Left ventricle myocardium inferior (tissue), 1 donor: ENCODE results near the gene NOS1. TPM values are rescaled to one million over a fixed set of nuclear protein-coding genes. Genes with fewer than 3 reads are reported as not detected.

ENCODE experiments used
- DNase-seq: peaks from one replicate; pipeline ENCODE4 v3.0.0-alpha.2; 2020
- H3K27ac ChIP-seq: fragments of 200-600 bp; replicated peaks from 2 replicates; pipeline ENCODE4 v1.8.0; 2021
- H3K27me3 ChIP-seq: fragments of 200-600 bp; 2 replicates; pipeline ENCODE4 v1.8.0; 2021; ENCODE audit warnings: low read depth
- H3K36me3 ChIP-seq: fragments of 200-600 bp; 2 replicates; pipeline ENCODE4 v1.8.0; 2021
- H3K4me1 ChIP-seq: fragments of 200-600 bp; 2 replicates; pipeline ENCODE4 v1.8.0; 2021
- H3K4me3 ChIP-seq: fragments of 200-600 bp; 2 replicates; pipeline ENCODE4 v1.8.0; 2021; ENCODE audit warnings: mild to moderate bottlenecking, moderate library complexity
- H3K9me3 ChIP-seq: fragments of 200-600 bp; replicated peaks from 2 replicates; pipeline ENCODE4 v1.8.0; 2021
- CTCF ChIP-seq: fragments of 200-600 bp; IDR thresholded peaks from 2 replicates; pipeline ENCODE4 v1.8.0; 2021; ENCODE audit warnings: antibody characterized with exemption, mild to moderate bottlenecking, borderline replicate concordance
- intact Hi-C: fragments of 100-400 bp; cut with micrococcal nuclease; formaldehyde crosslinking; loops from one replicate; pipeline ENCODE4 v1.11.0; 2022
- total RNA-seq: library from RNA; stranded (reverse); fragmentation: NEBNext Ultra II Directional; extraction: Animal tissue kit (Norgen Biotek cat#: 25700); gene quantifications from one replicate; pipeline ENCODE4 v1.2.1, GENCODE V29; 2021
- donor health status: DM: no; HTN: yes; CAD: no; lungs with severe emphysema.

NOS1 gene
- total RNA-seq, 1 donor from 2014 or later = 0.22 TPM

- H3K36me3 ChIP-seq = no peaks in the 10 kb centered on the region
- TF ChIP-seq CTCF = no peak
Observed at GRCh38 chr12:117235261-117235660, 126.2 kb downstream of the NOS1 start.

GRCh38 chr12:117234441-117234840 is 127.0 kb downstream of the NOS1 start:
- no peaks in the 10 kb centered on the region for H3K9me3 ChIP-seq
- no peaks in the 10 kb centered on the region for H3K4me1 ChIP-seq
- H3K36me3 ChIP-seq = no peaks in the 10 kb centered on the region
- intact Hi-C loops = no loop called here
- no peak overlapping the region for H3K4me3 ChIP-seq
- no peak for TF ChIP-seq CTCF
- no peak overlapping the region for H3K27ac ChIP-seq
- H3K27me3 ChIP-seq = peaks cover 92% of the 10 kb centered on the region
- DNase-seq = no peak

More at GRCh38 chr12:117235261-117235660, 126.2 kb downstream of the NOS1 start:
- intact Hi-C loops = no loop called here
- H3K9me3 ChIP-seq = no peaks in the 10 kb centered on the region
- DNase-seq = no peak
- no peak overlapping the region for H3K27ac ChIP-seq
- H3K27me3 ChIP-seq = peaks cover 84% of the 10 kb centered on the region
- peaks cover 2% of the 10 kb centered on the region for H3K4me1 ChIP-seq
- H3K4me3 ChIP-seq = no peak overlapping the region

- intact Hi-C loops = no loop called here
- DNase-seq = no peak
- Histone ChIP-seq H3K4me3 (no peak overlapping the region), H3K4me1 (no peaks in the 10 kb centered on the region), H3K36me3 (no peaks in the 10 kb centered on the region), H3K27me3 (peaks cover 94% of the 10 kb centered on the region), H3K9me3 (no peaks in the 10 kb centered on the region), H3K27ac (no peak overlapping the region)
- no peak for TF ChIP-seq CTCF
Observed at GRCh38 chr12:117231750-117232149, 129.7 kb downstream of the NOS1 start.

- no peak overlapping the region for H3K27ac ChIP-seq
- no peaks in the 10 kb centered on the region for H3K36me3 ChIP-seq
- no peak for TF ChIP-seq CTCF
- DNase-seq = no peak
- no peaks in the 10 kb centered on the region for H3K4me1 ChIP-seq
- no peak overlapping the region for H3K4me3 ChIP-seq
- H3K9me3 ChIP-seq = no peaks in the 10 kb centered on the region
- intact Hi-C loops = no loop called here
- peaks cover 82% of the 10 kb centered on the region for H3K27me3 ChIP-seq
Observed at GRCh38 chr12:117228239-117228638, 133.2 kb downstream of the NOS1 start.

GRCh38 chr12:117227000-117227653 is 134.3 kb downstream of the NOS1 start:
- no peak for DNase-seq
- Histone ChIP-seq H3K36me3 (no peaks in the 10 kb centered on the region), H3K27me3 (peaks cover 74% of the 10 kb centered on the region), H3K4me1 (no peaks in the 10 kb centered on the region), H3K27ac (no peak overlapping the region), H3K4me3 (no peak overlapping the region), H3K9me3 (no peaks in the 10 kb centered on the region)
- TF ChIP-seq CTCF = no peak
- intact Hi-C loops = no loop called here

- no peak for TF ChIP-seq CTCF
- intact Hi-C loops = no loop called here
Observed at GRCh38 chr12:117226505-117226904, 134.9 kb downstream of the NOS1 start.

More at GRCh38 chr12:117226505-117226904, 134.9 kb downstream of the NOS1 start:
- Histone ChIP-seq H3K27me3 (peaks cover 72% of the 10 kb centered on the region), H3K27ac (no peak overlapping the region), H3K4me3 (no peak overlapping the region), H3K9me3 (no peaks in the 10 kb centered on the region), H3K4me1 (no peaks in the 10 kb centered on the region), H3K36me3 (no peaks in the 10 kb centered on the region)
- no peak for DNase-seq
